Bronchial epithelial cell (primary cell): ENCODE results near the gene OR7C1. TPM values are rescaled to one million over a fixed set of nuclear protein-coding genes. Genes with fewer than 3 reads are reported as not detected.
A peak's percentile ranks its signal among the peaks of the same experiment; 100 is the strongest.
"Not testable (repeated sequence)": the region's sequence is repeated elsewhere in the genome, so short reads cannot be mapped to it uniquely, and the experiment has no call there.

Experiments
- DNase-seq: peaks from one replicate; pipeline ENCODE4 v3.0.0-alpha.2; 2010; ENCODE audit warnings: low read depth
- FAIRE-seq: peaks from 2 replicates; lab custom pipeline; 2011; peaks lifted over from hg19 to GRCh38; lab: Jason Lieb, UNC
- H3K27me3 ChIP-seq: 2 replicates; pipeline ENCODE4 v1.5.1; 2011; ENCODE audit warnings: low read length; ENCODE audit not compliant: control insufficient read depth, insufficient read depth
- H3K36me3 ChIP-seq: 2 replicates; pipeline ENCODE4 v1.5.1; 2011; ENCODE audit warnings: low read length; ENCODE audit not compliant: control insufficient read depth, insufficient read depth
- H3K4me3 ChIP-seq: 2 replicates; pipeline ENCODE4 v1.5.1; 2011; ENCODE audit warnings: mild to moderate bottlenecking, low read depth, low read length, control low read depth
- total RNA-seq: library from RNA; depleted of rRNA; stranded (reverse); fragments of >200 nt; gene quantifications from 2 replicates; pipeline ENCODE4 v1.2.1, GENCODE V29; 2014
- TF ChIP-seq, protein P1 (sequence below): IDR thresholded peaks from 2 replicates; pipeline ENCODE4 v1.5.1; 2011; ENCODE audit warnings: mild to moderate bottlenecking, moderate library complexity, low read length, control low read depth, inconsistent platforms; ENCODE audit not compliant: insufficient read depth, severe bottlenecking

Gene OR7C1
- total RNA-seq, 1 donor from 2014 or later = not detected

DNA sequence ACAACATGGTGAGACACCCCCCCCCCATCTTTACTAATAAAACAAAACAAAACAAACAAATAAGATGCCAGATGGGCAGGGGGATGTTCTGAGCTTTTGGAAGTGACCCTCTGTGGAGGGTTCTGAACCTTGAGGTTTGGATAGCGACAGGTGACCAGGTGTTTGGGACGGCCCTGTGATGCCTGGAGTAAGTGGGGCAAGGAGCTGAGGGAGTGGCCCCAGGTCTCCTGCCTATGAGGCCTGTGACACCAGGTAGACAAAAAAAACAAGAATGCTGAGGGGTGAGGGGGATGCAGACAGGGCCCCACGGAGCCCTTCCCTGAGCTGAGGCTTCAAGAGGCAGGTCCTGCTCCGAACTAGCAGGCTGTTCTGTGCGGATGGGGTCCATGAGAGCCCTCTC lies 65.8 kb downstream of the OR7C1 start:
- no peaks in the 10 kb centered on the region for H3K36me3 ChIP-seq
- no peak overlapping the region for H3K4me3 ChIP-seq
- FAIRE-seq (no peak), DNase-seq (no peak)
- TF ChIP-seq, protein P1, sequence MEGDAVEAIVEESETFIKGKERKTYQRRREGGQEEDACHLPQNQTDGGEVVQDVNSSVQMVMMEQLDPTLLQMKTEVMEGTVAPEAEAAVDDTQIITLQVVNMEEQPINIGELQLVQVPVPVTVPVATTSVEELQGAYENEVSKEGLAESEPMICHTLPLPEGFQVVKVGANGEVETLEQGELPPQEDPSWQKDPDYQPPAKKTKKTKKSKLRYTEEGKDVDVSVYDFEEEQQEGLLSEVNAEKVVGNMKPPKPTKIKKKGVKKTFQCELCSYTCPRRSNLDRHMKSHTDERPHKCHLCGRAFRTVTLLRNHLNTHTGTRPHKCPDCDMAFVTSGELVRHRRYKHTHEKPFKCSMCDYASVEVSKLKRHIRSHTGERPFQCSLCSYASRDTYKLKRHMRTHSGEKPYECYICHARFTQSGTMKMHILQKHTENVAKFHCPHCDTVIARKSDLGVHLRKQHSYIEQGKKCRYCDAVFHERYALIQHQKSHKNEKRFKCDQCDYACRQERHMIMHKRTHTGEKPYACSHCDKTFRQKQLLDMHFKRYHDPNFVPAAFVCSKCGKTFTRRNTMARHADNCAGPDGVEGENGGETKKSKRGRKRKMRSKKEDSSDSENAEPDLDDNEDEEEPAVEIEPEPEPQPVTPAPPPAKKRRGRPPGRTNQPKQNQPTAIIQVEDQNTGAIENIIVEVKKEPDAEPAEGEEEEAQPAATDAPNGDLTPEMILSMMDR = no peak
- no peaks in the 10 kb centered on the region for H3K27me3 ChIP-seq

DNA sequence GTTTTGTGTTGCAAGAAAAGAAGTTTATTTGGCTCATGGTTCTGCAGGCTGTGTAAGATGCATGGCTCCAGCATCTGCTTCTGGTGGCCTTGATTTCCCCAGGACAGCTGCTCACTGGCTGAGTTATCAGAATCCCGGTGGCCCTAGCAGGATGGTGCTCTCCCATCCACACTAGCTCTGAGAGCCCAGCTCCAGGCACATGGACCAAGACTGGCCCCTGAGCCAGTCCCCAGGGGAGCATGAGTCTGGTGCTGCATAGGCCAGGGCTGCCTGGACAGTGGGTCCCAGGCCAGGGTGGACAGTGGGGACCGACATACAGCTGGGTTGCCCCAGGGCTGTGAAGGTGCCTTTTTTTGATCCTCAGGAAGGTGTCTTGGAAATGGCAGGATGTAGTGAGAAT lies 67.0 kb downstream of the OR7C1 start:
- DNase-seq = no peak
- Histone ChIP-seq H3K27me3 (no peaks in the 10 kb centered on the region), H3K36me3 (no peaks in the 10 kb centered on the region), H3K4me3 (no peak overlapping the region)
- TF ChIP-seq, protein P1 = no peak
- no peak for FAIRE-seq

DNA sequence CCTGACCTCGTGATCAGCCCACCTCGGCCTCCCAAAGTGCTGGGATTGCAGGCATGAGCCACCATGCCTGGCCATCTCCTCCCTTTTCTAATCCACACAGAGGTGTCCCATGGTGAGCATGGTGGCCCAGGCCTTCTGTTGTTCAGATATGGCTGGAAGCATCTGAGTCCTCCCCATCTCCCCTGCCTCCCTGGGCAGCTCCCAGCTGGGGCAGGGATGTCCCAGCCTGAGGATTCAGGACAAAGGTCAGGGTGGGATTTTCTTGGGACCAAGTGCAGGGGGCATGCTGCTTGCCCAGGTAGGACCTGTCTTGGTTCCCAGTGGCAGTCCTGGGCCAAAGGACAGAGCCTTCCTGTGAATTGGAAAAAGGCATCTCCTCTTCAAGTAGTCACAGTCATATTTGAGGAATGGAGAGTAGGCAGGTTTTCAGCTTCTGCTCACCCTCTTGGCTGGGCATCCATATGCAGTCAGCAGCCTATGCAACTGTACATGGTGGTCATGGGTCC lies 67.5 kb downstream of the OR7C1 start:
- Histone ChIP-seq H3K4me3 (no peak overlapping the region), H3K27me3 (no peaks in the 10 kb centered on the region), H3K36me3 (no peaks in the 10 kb centered on the region)
- FAIRE-seq (no peak), DNase-seq (no peak)
- TF ChIP-seq, protein P1 = no peak

DNA sequence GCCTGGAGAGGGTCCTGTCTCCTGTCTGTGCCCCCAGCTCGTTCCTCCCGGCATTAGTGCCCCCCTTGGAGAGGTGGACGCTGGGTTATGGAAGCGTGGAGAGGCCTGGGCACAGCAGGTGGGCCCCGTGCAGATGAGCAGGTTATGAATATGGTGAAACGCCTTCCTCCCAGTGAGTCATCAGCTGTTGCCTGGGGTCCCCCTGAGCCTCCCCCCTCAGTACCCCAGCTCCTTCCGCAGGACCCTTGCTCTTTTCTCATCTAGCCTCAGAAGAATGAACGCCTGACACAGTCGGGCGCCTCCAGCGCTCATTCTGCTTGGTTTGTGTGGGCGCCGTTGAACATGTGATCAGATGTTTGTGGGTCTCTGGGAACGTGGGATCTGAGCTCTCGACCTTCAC lies 69.1 kb downstream of the OR7C1 start:
- not testable (repeated sequence) for H3K27me3 ChIP-seq, H3K4me3 ChIP-seq, H3K36me3 ChIP-seq, DNase-seq, FAIRE-seq

DNA sequence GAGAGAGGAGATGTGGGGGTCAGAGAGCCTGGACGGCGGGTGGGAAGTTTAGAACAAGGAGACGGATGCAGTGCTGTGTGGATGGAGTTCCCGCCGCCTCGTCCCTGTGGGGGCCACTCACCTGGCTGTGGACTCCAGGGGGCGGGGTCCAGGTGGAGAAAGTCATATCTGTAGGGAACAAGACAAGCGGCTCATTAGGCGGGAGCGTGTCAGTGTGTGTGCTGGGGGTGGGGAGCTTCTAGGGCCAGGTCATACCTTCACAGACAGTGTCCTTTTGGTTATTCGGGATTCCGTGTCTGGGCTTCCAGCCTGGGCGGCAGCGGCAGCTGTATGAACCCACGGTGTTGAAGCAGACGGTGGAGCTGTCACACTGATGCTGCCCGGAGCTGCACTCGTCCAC lies 69.6 kb downstream of the OR7C1 start:
- not testable (repeated sequence) for H3K36me3 ChIP-seq, H3K27me3 ChIP-seq, DNase-seq, H3K4me3 ChIP-seq
- peak; percentile 95 for FAIRE-seq

DNA sequence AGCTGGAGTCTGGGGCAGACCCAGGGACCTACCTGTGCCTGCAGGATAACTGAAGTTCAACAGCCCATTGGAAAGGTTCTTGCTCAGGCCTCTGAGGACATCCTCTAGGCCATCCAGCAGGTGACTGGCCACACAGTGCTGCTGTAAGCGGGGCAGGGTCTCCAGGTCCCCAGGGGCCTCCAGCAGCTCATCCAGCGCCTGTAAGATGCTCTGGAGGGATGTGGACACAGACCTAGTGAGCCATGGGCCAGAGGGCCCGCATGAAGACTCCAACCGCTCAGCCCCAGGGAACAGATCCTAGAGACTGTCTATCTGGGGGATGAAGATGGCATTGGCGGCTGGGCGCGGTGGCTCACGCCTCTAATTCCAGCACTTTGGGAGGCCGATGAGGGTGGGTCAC lies 70.6 kb downstream of the OR7C1 start:
- TF ChIP-seq, protein P1 = no peak
- no peak overlapping the region for H3K4me3 ChIP-seq
- no peaks in the 10 kb centered on the region for H3K36me3 ChIP-seq
- DNase-seq (no peak), FAIRE-seq (no peak)
- no peaks in the 10 kb centered on the region for H3K27me3 ChIP-seq

DNA sequence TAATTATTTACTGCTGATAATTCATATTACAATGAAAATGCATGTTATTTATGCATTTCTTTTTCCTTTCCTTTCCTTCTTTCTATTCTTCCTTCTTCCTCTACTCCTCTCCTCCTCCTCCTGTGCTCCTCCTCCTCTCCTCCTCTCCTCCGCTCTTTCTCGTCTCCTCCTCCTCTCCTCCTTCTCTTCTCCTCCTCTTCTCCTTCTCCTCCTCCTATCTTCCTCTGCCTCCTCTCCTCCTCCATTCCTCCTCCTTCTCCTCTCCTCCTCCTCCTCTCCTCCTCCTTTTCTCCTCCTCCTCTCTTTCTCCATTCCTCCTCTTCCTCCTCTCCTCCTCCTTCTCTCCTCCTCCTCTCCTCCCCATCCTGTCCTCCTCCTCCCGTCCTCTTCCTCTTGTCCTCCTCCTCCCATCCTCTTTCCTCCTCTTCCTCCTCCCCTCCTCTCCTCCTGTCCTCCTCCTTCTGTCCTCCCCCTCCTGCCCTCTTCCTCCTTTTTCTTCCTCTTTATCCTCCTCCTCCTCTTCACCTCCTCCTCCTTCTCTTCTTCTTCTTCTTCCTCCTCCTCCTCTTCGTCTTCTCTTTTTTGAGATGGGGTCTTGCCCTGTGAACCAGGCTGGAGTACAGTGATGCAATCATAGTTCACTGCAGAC lies 71.4 kb downstream of the OR7C1 start:
- no peak for DNase-seq
- Histone ChIP-seq H3K36me3 (no peaks in the 10 kb centered on the region), H3K4me3 (no peak overlapping the region), H3K27me3 (no peaks in the 10 kb centered on the region)
- no peak for FAIRE-seq
- TF ChIP-seq, protein P1 = no peak
